ENCODE measurements around the gene SUSD5.
A peak's percentile ranks its signal among the peaks of the same experiment; 100 is the strongest.

The SUSD5 gene

GRCh38 chr3:33218446-33219174, at the start of gene SUSD5:
Gene SUSD5 (minus strand): TSS chr3:33218810. CDS start chr3:33218797, 13 bp downstream.
- no peak for DNase-seq (ENCODE audit: low spot score)

- no peak for DNase-seq (ENCODE audit: low spot score)
Measured at GRCh38 chr3:33260104-33260503, 41.5 kb upstream of the SUSD5 start.

GRCh38 chr3:33256249-33256648, 37.6 kb upstream of the SUSD5 start:
- no peak for DNase-seq (ENCODE audit: low spot score)

- no peak for DNase-seq (ENCODE audit: low spot score)
Measured at GRCh38 chr3:33250712-33251111, 32.1 kb upstream of the SUSD5 start.

DNA sequence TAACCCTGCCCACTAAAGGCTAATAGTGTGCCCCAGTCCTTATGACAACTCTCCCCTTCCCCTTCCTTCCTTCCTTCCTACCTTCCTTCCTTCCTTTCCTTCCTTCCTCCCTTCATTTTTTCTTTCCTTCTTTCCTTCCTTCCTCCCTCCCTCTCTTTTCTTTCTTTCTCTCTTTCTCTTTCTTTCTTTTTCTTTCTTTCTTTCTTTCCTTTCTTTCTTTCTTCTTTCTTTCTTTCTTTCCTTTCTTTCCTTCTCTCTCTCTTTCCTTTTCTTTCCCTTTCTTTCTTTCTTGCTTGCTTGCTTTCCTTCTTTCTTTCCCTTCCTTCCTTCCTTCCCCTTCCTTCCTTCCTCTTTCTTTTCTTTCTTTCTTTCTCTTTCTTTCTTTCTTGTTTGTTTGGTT, 28.2 kb upstream of the SUSD5 start:
- no peak for DNase-seq (ENCODE audit: low spot score)

- DNase-seq (ENCODE audit: low spot score), result no peak
Measured at GRCh38 chr3:33240261-33240660, 21.7 kb upstream of the SUSD5 start.

DNA sequence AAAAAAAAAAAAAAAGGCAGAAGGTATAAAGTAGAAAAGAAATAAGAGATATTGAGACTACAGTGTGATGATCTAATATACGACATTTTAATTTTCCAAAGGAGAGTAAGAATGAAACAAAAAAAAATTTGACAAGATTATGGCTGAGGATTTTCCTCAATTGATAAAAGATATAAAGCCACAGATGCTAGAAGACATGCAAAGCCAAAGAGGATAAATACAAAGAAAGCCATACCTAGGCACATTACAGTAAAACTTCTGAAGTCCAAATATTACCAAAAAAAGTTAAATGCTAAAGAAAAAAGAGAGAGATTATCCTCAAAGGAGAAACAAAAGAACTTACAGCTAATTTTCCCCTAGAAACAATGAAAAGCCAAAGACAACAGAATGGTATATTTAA, 20.3 kb upstream of the SUSD5 start:
- no peak for DNase-seq (ENCODE audit: low spot score)

- DNase-seq (ENCODE audit: low spot score), result no peak
Measured at GRCh38 chr3:33237439-33237838, 18.8 kb upstream of the SUSD5 start.

GRCh38 chr3:33236005-33236404, 17.4 kb upstream of the SUSD5 start:
- DNase-seq (ENCODE audit: low spot score), result no peak

GRCh38 chr3:33233884-33234283, 15.3 kb upstream of the SUSD5 start:
- DNase-seq (ENCODE audit: low spot score), result no peak

DNA sequence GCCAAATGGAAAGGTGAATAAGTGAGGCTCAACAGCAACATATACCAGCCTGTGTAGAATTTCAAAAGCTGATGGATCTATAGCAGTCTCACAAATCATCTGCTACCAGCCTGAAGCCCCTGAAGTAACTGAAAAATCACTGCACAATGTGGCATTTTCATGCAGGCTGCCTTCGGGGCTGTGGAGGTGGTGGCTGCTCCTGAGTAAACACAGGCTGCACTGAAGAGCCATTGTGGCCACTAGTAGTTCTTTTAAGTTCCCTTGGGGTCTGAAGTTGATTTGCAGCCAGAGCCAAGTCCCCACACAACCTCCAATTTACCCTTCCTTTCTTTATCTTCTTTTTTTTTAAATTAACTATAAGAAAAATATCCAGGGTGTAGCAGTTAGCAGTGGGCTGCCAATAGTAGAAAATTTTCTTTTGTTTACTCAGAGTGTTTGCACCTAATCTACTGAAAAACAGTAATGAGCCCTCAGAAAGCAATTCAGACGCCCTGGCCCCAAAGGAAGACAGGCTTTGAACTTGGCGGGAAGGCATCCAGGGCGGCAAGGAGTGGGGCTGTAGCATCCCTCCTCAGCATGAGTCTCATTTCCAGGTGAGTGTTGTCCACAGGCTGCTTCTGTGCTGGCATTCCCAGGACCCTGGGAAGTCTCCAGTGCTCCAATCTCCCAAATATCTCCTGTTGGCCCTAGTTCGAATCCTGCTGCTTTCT, 13.3 kb upstream of the SUSD5 start:
- DNase-seq (ENCODE audit: low spot score), result no peak

DNA sequence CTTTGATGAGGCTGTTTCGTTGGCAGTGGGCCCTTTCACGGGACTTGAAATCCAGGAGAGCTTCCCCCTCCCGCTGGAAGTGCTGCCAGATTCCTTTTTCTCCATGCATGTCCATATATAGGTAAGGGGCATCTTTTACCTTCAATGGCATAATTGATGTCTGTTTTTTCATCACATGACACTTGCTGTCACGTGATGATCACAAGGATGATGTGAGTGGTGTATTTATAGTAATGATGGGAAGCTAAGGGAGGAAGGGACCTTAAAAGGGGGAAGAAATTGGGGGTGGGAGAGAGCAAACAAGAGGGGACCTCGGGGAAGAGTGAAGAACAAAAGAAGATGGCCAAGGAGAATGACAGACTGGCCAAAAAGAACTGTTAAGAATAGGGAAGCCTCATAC, 11.3 kb upstream of the SUSD5 start:
- no peak for DNase-seq (ENCODE audit: low spot score)

DNA sequence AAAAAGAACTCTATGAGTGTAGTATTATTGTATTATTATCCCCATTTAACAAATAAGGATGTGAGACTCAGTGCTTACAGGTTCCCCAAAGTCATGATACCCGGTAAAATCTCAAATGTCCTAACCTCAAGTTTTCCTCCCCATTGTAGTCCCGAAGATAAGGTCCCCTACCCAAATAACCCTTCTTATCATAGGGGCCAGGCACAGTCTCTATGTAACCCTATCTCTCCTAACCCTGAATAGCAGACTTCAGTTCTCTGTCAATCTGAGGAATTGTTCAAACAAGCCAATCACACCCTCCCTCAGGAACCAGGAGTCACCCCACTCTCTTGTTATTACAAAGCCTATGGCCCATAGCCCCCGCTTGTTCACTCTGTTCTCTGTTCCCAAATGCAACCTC, 10.5 kb upstream of the SUSD5 start:
- no peak for DNase-seq (ENCODE audit: low spot score)

- DNase-seq (ENCODE audit: low spot score), result no peak
Measured at GRCh38 chr3:33221241-33221640, 2.6 kb upstream of the SUSD5 start.

DNA sequence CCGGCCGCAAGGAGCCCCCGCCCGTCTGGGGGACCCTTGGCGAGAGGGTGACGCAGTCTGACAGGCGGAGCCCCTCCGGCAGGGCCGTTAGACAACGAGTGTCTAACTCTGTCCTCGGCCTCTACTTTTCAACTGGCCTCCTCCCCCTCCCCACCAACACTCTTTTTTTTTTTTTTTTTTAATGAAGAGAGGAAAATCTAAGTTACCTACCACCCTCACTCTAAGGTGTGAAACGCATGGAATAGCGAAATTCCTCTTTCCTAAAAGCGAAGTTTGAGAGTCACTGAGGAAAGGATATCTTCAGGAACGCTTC, 521 bp upstream of the SUSD5 start:
- DNase-seq (ENCODE audit: low spot score), result no peak

DNA sequence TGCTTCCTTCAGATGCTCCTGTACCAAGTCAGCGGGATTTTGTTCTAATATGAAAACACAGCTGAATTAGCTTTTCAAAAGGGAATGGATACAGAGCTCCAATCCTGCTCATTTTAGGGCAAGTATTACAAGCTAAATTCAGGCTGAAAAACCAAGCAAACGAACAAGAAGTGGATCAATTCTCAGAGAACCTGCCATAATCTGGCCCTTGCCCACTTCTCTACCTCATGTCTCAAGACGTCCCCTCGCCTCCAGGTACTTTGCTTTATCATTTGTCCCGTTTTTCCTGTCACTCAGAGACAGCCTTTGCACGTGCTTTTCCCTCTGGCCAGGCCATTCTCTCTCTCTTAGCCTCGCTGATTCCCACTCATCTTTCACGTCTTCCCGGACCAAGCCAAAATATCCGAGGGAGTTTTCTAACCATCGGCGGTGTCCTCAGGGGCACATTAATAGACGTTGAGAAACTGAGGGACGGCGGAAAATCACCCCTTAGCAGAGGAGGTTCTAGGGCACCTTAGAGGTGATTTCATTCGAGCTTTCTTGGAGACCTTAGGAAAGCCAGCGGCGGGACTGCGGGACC, 654 bp downstream of the SUSD5 start:
- DNase-seq (ENCODE audit: low spot score), result no peak

DNA sequence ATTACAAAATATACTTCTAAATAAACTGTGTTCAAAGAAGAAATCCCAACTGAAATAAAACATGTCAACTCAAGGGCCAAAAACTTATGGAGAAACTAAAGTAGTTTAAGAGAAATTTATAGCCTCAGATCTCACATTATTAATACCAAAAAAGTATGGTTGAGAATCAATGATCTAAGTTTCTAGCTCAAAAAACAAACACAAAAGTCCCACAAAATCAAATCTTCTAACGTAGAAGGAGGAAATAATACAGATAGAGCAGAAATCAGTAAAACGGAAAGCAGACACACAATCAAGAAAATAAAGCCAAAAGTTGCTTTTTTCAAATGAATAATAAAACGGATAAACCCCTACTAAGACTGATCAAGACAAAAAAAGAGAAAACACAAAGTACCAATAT, 2.9 kb downstream of the SUSD5 start:
- DNase-seq (ENCODE audit: low spot score), result no peak

DNA sequence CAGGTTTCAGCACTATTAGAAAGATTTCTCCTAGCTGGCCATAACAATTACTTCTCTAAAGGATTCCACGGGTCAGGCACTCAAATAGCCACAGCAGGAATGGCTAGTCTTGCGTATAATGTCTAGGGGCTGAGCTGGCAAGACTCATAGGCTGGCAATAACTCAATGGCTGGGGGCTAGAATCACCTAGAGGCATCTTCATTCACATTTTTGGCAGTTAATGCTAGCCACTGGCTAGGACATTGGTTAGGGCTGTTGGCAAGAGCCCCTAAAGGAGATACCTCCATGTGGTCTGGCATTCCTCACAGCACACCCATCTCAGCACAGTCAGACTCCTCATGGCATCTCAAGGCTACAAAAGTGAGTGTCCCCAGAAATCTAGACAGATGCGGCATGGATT, 6.2 kb downstream of the SUSD5 start:
- DNase-seq (ENCODE audit: low spot score), result no peak

GRCh38 chr3:33211444-33211843, 7.2 kb downstream of the SUSD5 start:
- DNase-seq (ENCODE audit: low spot score), result no peak

GRCh38 chr3:33209357-33209756, 9.3 kb downstream of the SUSD5 start:
- no peak for DNase-seq (ENCODE audit: low spot score)

DNA sequence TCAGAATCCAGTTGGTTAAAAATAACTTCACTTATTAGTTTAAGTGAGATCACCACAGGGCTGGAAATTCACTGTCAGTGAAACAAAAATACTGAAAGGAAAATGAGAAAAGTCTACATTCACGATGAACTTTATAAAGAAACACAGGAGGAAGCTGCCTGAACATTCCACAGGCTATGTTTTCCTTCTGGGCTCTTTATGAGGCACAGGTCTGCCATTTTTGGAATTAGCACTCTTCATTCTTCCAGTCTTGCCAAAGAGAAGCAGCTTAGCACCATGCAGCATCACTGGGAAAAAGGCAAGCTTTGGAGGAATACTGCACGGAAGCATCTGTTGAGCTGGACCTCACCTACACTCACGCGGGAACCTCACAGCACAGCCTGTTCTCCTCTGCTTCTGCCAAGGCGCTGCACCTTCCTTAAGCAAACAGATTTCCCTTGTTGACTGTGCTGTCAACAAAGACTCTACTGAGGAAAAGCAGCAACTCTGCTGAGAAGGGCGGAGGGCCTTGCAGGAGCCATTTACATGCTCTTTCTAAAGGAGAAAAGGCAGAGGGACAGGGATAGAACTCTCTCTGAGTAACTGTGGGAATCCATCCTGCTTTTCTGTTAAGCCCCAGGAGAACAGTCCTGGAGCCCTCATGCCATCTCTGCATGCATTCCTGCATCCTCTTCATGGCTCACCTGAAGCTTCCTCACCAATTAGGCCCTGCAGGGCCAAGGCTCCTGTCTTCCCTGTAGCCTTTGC, 15.7 kb downstream of the SUSD5 start:
- DNase-seq (ENCODE audit: low spot score), result no peak

- no peak for DNase-seq (ENCODE audit: low spot score)
Measured at GRCh38 chr3:33201195-33201594, 17.4 kb downstream of the SUSD5 start.

GRCh38 chr3:33196538-33196937, 22.1 kb downstream of the SUSD5 start:
- DNase-seq (ENCODE audit: low spot score), result peak; percentile 65
